ENCODE measurements around the gene SFXN4. TPM values are rescaled to one million over a fixed set of nuclear protein-coding genes. Genes with fewer than 3 reads are reported as not detected.
A peak's percentile ranks its signal among the peaks of the same experiment; 100 is the strongest.

The SFXN4 gene
- total and polyA plus RNA-seq, 2 of the 13 experiments (the other 11 are each of a cell fraction or from before 2014, with no cell fraction given): 47.7 to 64.9 TPM

DNA sequence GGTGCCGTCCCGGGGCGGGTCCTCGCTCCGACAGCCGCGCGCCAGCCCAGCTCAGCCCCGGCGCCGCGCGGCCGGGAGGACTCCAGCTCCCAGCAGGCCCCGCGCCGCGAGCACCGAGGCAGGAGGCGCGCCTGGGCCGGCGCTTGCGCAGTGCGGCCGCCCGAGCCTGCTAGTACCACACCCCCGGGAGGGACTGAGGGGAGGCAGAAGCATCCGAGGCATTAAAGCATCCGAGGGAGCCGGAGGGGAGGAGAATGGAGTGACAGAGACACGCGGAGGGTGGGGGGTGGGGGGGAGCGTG is 41.8 kb upstream of the SFXN4 start, which contains the start of gene GRK5 (continued):
- TF ChIP-seq, protein P1, sequence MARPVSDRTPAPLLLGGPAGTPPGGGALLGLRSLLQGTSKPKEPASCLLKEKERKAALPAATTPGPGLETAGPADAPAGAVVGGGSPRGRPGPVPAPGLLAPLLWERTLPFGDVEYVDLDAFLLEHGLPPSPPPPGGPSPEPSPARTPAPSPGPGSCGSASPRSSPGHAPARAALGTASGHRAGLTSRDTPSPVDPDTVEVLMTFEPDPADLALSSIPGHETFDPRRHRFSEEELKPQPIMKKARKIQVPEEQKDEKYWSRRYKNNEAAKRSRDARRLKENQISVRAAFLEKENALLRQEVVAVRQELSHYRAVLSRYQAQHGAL (CRISPR knock-in tag; IDR thresholded peaks at IDR 0.05; ENCODE audit: not compliant biosample characterization): no peak
- TF ChIP-seq, protein P2, sequence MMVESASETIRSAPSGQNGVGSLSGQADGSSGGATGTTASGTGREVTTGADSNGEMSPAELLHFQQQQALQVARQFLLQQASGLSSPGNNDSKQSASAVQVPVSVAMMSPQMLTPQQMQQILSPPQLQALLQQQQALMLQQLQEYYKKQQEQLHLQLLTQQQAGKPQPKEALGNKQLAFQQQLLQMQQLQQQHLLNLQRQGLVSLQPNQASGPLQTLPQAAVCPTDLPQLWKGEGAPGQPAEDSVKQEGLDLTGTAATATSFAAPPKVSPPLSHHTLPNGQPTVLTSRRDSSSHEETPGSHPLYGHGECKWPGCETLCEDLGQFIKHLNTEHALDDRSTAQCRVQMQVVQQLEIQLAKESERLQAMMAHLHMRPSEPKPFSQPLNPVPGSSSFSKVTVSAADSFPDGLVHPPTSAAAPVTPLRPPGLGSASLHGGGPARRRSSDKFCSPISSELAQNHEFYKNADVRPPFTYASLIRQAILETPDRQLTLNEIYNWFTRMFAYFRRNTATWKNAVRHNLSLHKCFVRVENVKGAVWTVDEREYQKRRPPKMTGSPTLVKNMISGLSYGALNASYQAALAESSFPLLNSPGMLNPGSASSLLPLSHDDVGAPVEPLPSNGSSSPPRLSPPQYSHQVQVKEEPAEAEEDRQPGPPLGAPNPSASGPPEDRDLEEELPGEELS (CRISPR knock-in tag; IDR thresholded peaks at IDR 0.05): no peak
- TF ChIP-seq HCFC1 (IDR thresholded peaks at IDR 0.05; ENCODE audit: low read depth, low read length) (peak; percentile 75), KLF16 (CRISPR knock-in tag; IDR thresholded peaks at IDR 0.05) (peak in 1 of 2 experiments; percentile 25; a peak in 1 of 4 replicates), XBP1 (CRISPR knock-in tag; IDR thresholded peaks at IDR 0.05) (no peak), ZNF883 (CRISPR knock-in tag; IDR thresholded peaks at IDR 0.05; ENCODE audit: not compliant biosample characterization) (peak; percentile 8), ARNTL (CRISPR knock-in tag; IDR thresholded peaks at IDR 0.05) (no peak), MYC (CRISPR knock-in tag; IDR thresholded peaks at IDR 0.05; ENCODE audit: borderline replicate concordance) (0 out of 2 replicates have a peak, but pooled peaks have one; percentile 7), ZNF678 (CRISPR knock-in tag; IDR thresholded peaks at IDR 0.05) (no peak), MAZ (IDR thresholded peaks at IDR 0.05; ENCODE audit: borderline replicate concordance, low read depth, low read length) (0 out of 2 replicates have a peak, but pooled peaks have one; percentile 28), MAZ (CRISPR knock-in tag; IDR thresholded peaks at IDR 0.05; ENCODE audit: low read depth) (no peak), ZNF672 (CRISPR knock-in tag; IDR thresholded peaks at IDR 0.05) (no peak), ZNF136 (CRISPR knock-in tag; IDR thresholded peaks at IDR 0.05; ENCODE audit: low read depth) (no peak), SP1 (IDR thresholded peaks at IDR 0.05) (no peak), SP1 (CRISPR knock-in tag; IDR thresholded peaks at IDR 0.05) (0 out of 2 replicates have a peak, but pooled peaks have one; percentile 3), XRCC5 (optimal IDR thresholded peaks at IDR 0.05; ENCODE audit: low read length) (no peak), KDM5A (IDR thresholded peaks at IDR 0.05; ENCODE audit: borderline replicate concordance, low read length) (no peak), ZSCAN25 (CRISPR knock-in tag; IDR thresholded peaks at IDR 0.05) (no peak), HOXA9 (CRISPR knock-in tag; IDR thresholded peaks at IDR 0.05; ENCODE audit: borderline replicate concordance) (no peak), CBX2 (IDR thresholded peaks at IDR 0.05; ENCODE audit: low read depth, low read length) (no peak), CBX2 (CRISPR knock-in tag; IDR thresholded peaks at IDR 0.05; ENCODE audit: low read depth) (no peak), SMAD3 (CRISPR knock-in tag; IDR thresholded peaks at IDR 0.05) (no peak), ZNF34 (CRISPR knock-in tag; IDR thresholded peaks at IDR 0.05; ENCODE audit: borderline replicate concordance) (no peak), SRSF9 (IDR thresholded peaks at IDR 0.05; ENCODE audit: borderline replicate concordance, insufficient read depth, low read depth, low read length, poor library complexity, severe bottlenecking) (no peak)
- TF ChIP-seq, protein P3, sequence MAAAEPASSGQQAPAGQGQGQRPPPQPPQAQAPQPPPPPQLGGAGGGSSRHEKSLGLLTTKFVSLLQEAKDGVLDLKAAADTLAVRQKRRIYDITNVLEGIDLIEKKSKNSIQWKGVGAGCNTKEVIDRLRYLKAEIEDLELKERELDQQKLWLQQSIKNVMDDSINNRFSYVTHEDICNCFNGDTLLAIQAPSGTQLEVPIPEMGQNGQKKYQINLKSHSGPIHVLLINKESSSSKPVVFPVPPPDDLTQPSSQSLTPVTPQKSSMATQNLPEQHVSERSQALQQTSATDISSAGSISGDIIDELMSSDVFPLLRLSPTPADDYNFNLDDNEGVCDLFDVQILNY (CRISPR knock-in tag; conservative IDR thresholded peaks at IDR 0.05): peak; percentile 40; the same call in 1 of the 2 replicates
- TF ChIP-seq, protein P4, sequence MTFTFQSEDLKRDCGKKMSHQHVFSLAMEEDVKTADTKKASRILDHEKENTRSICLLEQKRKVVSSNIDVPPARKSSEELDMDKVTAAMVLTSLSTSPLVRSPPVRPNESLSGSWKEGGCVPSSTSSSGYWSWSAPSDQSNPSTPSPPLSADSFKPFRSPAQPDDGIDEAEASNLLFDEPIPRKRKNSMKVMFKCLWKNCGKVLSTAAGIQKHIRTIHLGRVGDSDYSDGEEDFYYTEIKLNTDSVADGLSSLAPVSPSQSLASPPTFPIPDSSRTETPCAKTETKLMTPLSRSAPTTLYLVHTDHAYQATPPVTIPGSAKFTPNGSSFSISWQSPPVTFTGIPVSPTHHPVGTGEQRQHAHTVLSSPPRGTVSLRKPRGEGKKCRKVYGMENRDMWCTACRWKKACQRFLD (CRISPR knock-in tag; IDR thresholded peaks at IDR 0.05; ENCODE audit: borderline replicate concordance): no peak
- TF ChIP-seq, protein P5, sequence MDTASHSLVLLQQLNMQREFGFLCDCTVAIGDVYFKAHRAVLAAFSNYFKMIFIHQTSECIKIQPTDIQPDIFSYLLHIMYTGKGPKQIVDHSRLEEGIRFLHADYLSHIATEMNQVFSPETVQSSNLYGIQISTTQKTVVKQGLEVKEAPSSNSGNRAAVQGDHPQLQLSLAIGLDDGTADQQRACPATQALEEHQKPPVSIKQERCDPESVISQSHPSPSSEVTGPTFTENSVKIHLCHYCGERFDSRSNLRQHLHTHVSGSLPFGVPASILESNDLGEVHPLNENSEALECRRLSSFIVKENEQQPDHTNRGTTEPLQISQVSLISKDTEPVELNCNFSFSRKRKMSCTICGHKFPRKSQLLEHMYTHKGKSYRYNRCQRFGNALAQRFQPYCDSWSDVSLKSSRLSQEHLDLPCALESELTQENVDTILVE (CRISPR knock-in tag; IDR thresholded peaks at IDR 0.05): no peak
